Inflammatory macrophage (primary cell): ENCODE data around the gene GPC5.

Source experiments
- DNase-seq, 2 donors: peaks; one replicate each; pipeline ENCODE4 v3.0.0-alpha.2; 2020 to 2022

GPC5 gene

GRCh38 chr13:91544723-91545122, 146.3 kb downstream of the GPC5 start:
- no peak for DNase-seq

- DNase-seq, result peak; percentile 14 to 67
Measured at GRCh38 chr13:91546900-91547299, 148.5 kb downstream of the GPC5 start.

GRCh38 chr13:91553584-91553983, 155.2 kb downstream of the GPC5 start:
- DNase-seq, result no peak

GRCh38 chr13:91554101-91554500, 155.7 kb downstream of the GPC5 start:
- no peak for DNase-seq

GRCh38 chr13:91557328-91558090, 159.1 kb downstream of the GPC5 start:
- DNase-seq, result no peak

GRCh38 chr13:91563799-91564198, 165.4 kb downstream of the GPC5 start:
- DNase-seq, result no peak

GRCh38 chr13:91564396-91564795, 166.0 kb downstream of the GPC5 start:
- no peak for DNase-seq

GRCh38 chr13:91565296-91565695, 166.9 kb downstream of the GPC5 start:
- no peak for DNase-seq

GRCh38 chr13:91567485-91568207, 169.2 kb downstream of the GPC5 start:
- DNase-seq, result no peak

GRCh38 chr13:91571681-91572080, 173.3 kb downstream of the GPC5 start:
- DNase-seq, result no peak

- no peak for DNase-seq
Measured at GRCh38 chr13:91572439-91572838, 174.0 kb downstream of the GPC5 start.

GRCh38 chr13:91572944-91573598, 174.7 kb downstream of the GPC5 start:
- no peak for DNase-seq

- DNase-seq, result no peak
Measured at GRCh38 chr13:91574766-91575165, 176.3 kb downstream of the GPC5 start.

- DNase-seq, result no peak
Measured at GRCh38 chr13:91576590-91576989, 178.2 kb downstream of the GPC5 start.

GRCh38 chr13:91579320-91579719, 180.9 kb downstream of the GPC5 start:
- DNase-seq, result no peak

GRCh38 chr13:91580749-91581148, 182.3 kb downstream of the GPC5 start:
- DNase-seq, result no peak

GRCh38 chr13:91586609-91587008, 188.2 kb downstream of the GPC5 start:
- no peak for DNase-seq

- no peak for DNase-seq
Measured at GRCh38 chr13:91588541-91588940, 190.1 kb downstream of the GPC5 start.

GRCh38 chr13:91592056-91593014, 193.9 kb downstream of the GPC5 start:
- no peak for DNase-seq

- DNase-seq, result no peak
Measured at GRCh38 chr13:91593456-91593855, 195.0 kb downstream of the GPC5 start.

GRCh38 chr13:91594061-91594460, 195.6 kb downstream of the GPC5 start:
- DNase-seq, result no peak

- DNase-seq, result no peak
Measured at GRCh38 chr13:91595677-91596076, 197.3 kb downstream of the GPC5 start.
